Activated gamma-delta T cell (primary cell): ENCODE data around the gene MPG.

Source experiments
- DNase-seq: peaks from one replicate; lab custom pipeline; 2025; lab: John Stamatoyannopoulos, UW

Gene MPG

DNA sequence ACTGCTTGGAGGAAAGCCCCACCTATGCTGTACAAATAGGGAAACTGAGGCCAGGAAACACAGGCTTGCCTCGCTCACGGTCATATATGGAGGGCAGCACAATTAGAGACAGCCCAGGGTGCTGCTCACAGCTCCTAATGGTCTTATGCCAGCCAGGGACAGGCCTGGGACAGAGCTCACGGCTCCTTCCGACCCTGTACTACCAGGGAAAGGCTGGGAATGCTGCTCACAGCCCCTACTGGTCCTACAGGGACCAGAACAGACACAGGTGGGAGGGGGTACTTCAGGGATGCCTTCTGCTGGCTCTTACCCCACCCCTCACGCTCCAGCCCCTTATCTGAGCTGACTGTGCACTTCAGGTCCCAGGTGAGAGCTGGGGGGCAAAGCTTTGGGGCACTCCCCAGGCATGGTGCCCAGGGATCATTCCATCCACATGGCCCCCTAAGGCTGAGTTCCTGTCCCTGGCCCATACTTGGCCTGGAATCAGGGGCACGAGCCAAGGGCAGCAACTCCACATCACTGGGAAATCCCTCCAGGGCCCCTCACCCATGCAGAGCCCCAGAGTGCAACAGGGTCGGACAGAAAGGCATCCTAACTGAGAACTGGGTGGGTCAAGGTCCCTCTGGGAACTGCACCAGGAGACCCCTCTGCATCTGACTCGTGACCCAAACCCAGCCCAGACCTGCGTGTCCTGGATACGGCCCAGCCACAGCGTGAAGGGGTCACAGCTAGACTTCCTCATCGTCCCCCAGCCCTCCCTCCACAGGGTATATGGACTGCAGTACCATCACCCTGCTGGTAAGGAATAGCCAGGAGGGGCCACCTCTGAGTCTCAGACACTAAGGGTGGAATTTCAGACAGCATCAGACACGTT, 11.5 kb upstream of the MPG start:
- no peak for DNase-seq

GRCh38 chr16:67183-67791, 10.7 kb upstream of the MPG start:
- DNase-seq = no peak

GRCh38 chr16:67884-68789, 9.9 kb upstream of the MPG start:
- DNase-seq = no peak

DNA sequence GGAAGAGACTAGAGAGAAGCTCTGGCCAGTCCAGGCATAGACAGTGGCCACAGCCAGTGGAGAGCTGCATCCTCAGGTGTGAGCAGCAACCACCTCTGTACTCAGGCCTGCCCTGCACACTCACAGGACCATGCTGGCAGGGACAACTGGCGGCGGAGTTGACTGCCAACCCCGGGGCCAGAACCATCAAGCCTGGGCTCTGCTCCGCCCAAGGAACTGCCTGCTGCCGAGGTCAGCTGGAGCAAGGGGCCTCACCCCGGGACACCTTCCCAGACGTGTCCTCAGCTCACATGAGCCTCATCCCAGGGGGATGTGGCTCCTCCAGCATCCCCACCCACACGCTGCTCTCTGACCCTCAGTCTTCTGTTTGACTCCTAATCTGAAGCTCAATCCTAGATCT, 8.8 kb upstream of the MPG start:
- DNase-seq = no peak

DNA sequence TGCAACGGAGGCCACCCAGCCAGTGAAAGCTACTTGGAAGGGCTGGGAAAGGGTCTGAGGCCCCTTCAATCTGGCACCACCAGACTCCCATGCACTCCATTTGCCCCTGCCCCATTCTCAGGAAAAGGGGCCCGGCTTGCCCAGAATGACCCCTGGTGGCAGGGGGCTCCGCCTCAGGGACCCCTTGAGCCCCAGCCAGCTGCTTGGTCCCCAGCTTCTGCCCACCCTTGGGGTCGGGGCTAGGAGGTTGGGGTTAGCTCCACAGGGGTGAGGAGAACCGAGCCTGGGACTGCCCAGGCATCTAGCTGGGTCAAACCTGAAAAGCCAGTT, 6.8 kb upstream of the MPG start:
- DNase-seq = no peak

DNA sequence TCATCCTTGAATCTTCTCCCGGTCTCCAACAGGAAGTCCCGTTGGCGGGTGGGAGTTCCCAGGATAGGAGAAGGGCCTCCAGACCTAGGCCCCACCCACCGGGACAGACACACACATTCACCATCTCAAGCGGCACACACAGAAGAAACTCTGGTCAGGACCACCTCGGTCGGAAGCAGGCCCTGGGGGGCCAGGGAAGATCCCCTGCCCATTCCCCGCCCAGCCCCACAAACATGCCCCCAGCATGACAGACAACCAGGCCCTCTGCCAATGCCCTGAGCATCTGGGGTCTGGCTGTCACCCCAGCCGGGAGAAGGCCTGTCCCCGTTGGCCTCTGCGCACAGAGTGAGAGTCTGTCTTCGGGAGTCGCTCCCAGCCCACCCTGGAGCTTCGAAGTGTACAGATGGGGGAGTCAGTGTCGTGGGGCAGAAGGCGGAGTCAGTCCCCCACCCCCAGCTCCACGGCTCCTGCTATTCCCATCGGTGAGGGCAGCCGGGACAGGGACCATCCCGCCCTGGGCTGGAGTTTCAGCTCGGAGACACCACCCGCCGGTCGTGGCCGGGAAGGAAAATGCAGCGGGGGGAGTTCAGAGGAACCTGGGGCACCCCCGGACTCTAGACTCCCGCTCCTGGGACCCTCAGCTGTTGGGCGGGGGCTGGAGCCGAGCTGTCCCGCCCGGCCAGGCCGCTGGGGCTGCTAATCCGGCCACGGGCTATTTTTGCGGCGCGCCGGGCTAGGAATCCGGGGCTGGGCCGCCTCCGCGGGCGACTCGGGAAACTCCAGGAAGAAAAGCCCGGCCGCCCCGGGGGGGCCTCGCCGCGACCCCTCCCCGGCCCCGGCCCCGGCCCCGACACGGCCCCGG, 6.3 kb upstream of the MPG start:
- DNase-seq = no peak

DNA sequence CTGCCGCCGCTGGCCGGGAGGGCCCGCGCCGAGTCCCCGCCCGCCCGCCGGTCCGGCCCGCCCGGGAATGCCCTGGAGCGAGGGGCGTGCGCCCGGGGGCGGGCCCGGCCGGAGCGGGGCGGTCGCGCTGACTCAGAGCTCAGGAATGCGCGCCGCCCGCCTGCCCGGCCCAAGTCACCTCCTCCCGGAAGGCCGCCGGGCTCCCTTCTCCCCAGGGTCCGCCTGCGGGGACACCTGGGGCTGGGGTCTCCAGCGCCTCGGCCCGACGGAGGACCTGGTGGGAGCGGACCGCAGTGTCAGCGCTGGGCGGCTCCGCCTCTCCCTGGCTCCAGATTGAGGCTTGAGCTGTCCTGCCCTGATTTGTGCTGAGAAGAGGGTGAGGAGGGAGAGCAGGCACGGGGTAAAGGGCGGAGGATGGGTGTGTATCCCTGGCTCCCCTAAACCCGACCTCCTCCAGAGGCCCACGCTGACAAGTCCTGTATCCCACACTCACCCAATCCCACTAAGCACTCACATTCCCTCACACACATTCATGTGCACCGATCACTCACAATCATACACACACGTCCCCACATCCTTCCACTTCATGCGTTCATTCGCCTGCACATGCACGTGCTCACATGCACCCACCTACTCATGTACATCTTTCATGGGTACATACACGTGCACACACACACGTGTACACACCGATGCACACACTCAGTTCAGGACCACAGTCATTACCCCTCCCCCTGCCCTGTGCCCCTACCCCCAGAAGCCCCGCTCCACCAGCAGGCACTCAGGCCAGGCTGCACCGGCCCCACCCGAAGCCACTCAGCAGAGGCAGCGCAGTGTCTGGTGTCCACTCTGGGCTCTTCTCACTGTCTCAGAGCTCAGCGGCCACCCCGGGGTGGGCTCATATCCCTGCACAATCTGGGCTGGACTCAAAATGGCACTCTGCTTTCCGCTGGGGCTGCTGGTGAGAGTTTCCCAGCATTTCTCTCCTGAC, 5.2 kb upstream of the MPG start, which contains the start of gene RHBDF1:
RHBDF1 (minus strand) TSS at position 71 of the 988 bp plus-strand sequence. CDS start 7,616 bp downstream, outside the sequence.
- DNase-seq = no peak

GRCh38 chr16:74051-74746, 3.8 kb upstream of the MPG start:
- no peak for DNase-seq

GRCh38 chr16:74747-75334, 3.2 kb upstream of the MPG start:
- DNase-seq = no peak

DNA sequence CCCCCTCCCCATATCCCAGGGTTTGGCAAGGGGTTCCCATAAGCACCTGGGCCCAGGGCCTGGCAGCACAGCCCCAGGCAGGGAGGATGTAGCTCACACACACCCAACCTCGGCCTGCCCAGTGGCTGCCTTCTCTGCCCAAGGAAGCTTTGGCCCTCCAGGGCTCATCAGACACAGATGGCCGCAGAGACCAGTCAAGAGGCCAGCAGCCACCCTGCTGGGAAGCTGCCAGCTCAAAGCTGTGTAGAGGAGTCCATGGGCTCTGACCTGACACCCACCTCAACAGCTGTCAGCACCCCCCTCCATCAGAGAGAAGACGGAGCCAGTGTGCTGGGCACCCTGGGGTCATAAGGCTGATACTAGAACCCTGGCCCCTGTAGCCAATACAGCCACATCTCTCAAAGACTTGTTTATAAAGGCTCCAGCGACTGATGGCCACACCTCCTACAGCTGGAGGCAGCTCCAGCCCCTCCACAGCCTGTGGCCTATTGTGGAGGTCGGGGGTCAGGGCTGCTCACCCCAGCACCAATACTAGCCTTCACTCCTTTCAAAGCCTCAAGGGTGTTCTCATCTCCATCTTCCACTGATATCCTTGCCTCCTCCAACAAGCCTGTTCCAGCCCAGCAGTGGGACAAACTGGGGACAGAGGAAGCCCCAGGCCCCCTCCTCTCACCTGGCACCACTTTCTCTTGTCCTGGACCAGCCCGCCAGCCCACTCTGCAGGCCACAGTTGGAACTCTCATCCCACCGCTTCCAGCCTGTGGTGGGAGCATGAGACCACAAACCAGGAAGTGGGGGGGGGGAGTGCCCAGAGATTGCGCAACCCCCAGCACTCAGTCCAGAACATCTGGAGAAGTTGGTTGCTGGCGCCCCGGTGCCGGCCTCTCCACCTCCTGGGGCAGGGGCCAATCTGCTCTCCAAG, 2.2 kb upstream of the MPG start:
- no peak for DNase-seq

DNA sequence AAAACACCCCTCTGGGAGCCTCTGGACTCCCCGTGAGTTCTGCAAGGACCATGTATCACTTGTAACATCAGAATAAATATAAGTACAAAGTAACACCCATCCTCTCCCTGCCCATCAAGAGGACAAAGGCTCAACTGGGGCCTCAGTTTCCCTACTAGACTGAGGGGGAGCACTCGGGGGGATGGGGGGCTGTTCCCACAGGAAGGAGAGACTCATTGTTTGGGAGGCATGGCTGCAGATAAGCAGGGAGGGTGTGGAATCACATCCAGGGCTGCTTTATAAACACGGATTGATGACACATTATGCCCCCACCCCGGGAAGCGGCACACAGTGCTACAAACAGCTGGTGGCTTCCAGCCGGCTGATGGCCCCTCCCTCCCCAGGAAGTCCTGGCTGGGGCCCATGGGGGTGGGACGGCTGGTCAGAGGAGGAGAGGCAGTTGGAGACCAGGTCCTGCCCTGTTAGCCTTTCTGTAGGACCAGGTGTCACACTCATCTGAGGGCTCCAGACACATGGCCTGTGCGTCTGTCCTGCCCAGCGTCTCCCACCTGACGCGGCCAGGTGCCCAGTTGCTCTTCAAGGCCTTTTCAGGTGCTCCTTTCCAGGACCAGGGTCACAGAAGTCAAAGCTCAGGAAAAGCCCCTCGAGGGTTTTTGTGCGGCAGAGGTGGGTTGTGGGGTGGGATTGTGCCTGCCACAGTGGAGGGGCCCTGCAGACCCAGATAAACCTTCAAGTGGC, 1.3 kb upstream of the MPG start:
- DNase-seq = no peak

GRCh38 chr16:77273-77806, 685 bp upstream of the MPG start:
- DNase-seq = no peak

- DNase-seq = no peak
Measured at GRCh38 chr16:78444-79150, 572 bp downstream of the MPG start.

- DNase-seq = no peak
Measured at GRCh38 chr16:79151-80054, 1.4 kb downstream of the MPG start.

DNA sequence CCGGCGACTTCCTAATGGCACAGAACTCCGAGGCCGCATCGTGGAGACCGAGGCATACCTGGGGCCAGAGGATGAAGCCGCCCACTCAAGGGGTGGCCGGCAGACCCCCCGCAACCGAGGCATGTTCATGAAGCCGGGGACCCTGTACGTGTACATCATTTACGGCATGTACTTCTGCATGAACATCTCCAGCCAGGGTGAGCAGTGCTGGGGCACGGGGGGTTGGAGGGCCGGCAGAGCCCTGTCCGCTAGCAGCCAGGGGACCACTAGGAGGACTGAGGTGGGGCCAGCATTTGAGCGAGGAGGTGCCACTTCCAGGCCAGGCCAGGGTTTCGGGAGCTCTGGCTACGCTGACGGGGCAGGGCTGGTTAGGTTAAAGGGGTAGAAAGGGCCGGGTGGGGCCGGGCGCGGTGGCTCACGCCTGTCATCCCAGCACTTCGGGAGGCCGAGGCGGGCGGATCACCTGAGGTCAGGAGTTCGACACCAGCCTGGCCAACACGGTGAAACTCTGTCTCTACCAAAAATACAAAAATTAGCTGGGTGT, 5.1 kb downstream of the MPG start:
- no peak for DNase-seq
